Type B pancreatic cell (in vitro differentiated cells): ENCODE data around the gene SOS2. TPM values are rescaled to one million over a fixed set of nuclear protein-coding genes. Genes with fewer than 3 reads are reported as not detected.

Experiments
- DNase-seq: peaks from one replicate; pipeline ENCODE4 v3.0.0; 2021; ENCODE audit warnings: mixed read lengths; ENCODE audit not compliant: unreplicated experiment; ENCODE audit errors: extremely low spot score
- H3K27ac Mint-ChIP-seq: 2 replicates; pipeline ENCODE4 v1.8.0; 2021; ENCODE audit warnings: mild to moderate bottlenecking, mixed read lengths
- H3K27me3 Mint-ChIP-seq: 2 replicates; pipeline ENCODE4 v1.8.0; 2021; ENCODE audit warnings: mixed read lengths
- H3K36me3 Mint-ChIP-seq: 2 replicates; pipeline ENCODE4 v1.8.0; 2021; ENCODE audit warnings: mixed read lengths
- H3K4me1 Mint-ChIP-seq: one replicate; pipeline ENCODE4 v1.8.0; 2021; ENCODE audit warnings: mixed read lengths; ENCODE audit not compliant: unreplicated experiment
- H3K4me3 Mint-ChIP-seq: 2 replicates; pipeline ENCODE4 v1.8.0; 2021; ENCODE audit warnings: mild to moderate bottlenecking, mixed read lengths
- H3K9me3 Mint-ChIP-seq: 2 replicates; pipeline ENCODE4 v1.8.0; 2021; ENCODE audit warnings: mixed read lengths
- total RNA-seq: library from RNA; stranded (reverse); gene quantifications from 2 replicates; pipeline ENCODE4 v1.2.1, GENCODE V29; 2021; ENCODE audit warnings: low replicate concordance
- TF ChIP-seq, protein P1 (sequence below): fragments of 200-600 bp; sonication (generic); conservative IDR thresholded peaks from 2 replicates; pipeline ENCODE4 v1.5.0; 2021; ENCODE audit warnings: antibody characterized with exemption, mild to moderate bottlenecking

SOS2 gene
- total RNA-seq, 1 donor from 2014 or later, result 34.6 TPM

GRCh38 chr14:50139192-50139591, 92.2 kb downstream of the SOS2 start:
- no peaks in the 10 kb centered on the region for H3K9me3 Mint-ChIP-seq
- TF ChIP-seq, protein P1, sequence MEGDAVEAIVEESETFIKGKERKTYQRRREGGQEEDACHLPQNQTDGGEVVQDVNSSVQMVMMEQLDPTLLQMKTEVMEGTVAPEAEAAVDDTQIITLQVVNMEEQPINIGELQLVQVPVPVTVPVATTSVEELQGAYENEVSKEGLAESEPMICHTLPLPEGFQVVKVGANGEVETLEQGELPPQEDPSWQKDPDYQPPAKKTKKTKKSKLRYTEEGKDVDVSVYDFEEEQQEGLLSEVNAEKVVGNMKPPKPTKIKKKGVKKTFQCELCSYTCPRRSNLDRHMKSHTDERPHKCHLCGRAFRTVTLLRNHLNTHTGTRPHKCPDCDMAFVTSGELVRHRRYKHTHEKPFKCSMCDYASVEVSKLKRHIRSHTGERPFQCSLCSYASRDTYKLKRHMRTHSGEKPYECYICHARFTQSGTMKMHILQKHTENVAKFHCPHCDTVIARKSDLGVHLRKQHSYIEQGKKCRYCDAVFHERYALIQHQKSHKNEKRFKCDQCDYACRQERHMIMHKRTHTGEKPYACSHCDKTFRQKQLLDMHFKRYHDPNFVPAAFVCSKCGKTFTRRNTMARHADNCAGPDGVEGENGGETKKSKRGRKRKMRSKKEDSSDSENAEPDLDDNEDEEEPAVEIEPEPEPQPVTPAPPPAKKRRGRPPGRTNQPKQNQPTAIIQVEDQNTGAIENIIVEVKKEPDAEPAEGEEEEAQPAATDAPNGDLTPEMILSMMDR, result no peak
- no peaks in the 10 kb centered on the region for H3K27me3 Mint-ChIP-seq
- DNase-seq, result no peak
- H3K36me3 Mint-ChIP-seq, result peaks cover 13% of the 10 kb centered on the region
- H3K4me1 Mint-ChIP-seq, result no peaks in the 10 kb centered on the region
- H3K4me3 Mint-ChIP-seq, result no peak overlapping the region
- no peak overlapping the region for H3K27ac Mint-ChIP-seq

GRCh38 chr14:50127802-50128201, 103.6 kb downstream of the SOS2 start:
- no peak overlapping the region for H3K4me3 Mint-ChIP-seq
- no peak overlapping the region for H3K27ac Mint-ChIP-seq
- TF ChIP-seq, protein P1, result no peak
- H3K4me1 Mint-ChIP-seq, result peaks cover 4% of the 10 kb centered on the region
- DNase-seq, result no peak
- no peaks in the 10 kb centered on the region for H3K9me3 Mint-ChIP-seq
- H3K36me3 Mint-ChIP-seq, result peaks cover 26% of the 10 kb centered on the region
- H3K27me3 Mint-ChIP-seq, result no peaks in the 10 kb centered on the region

- H3K36me3 Mint-ChIP-seq, result peaks cover 26% of the 10 kb centered on the region
- H3K9me3 Mint-ChIP-seq, result no peaks in the 10 kb centered on the region
- no peak overlapping the region for H3K4me3 Mint-ChIP-seq
- H3K27ac Mint-ChIP-seq, result peak overlapping the region; percentile 77
- DNase-seq, result no peak
- no peaks in the 10 kb centered on the region for H3K27me3 Mint-ChIP-seq
- H3K4me1 Mint-ChIP-seq, result peaks cover 6% of the 10 kb centered on the region
- TF ChIP-seq, protein P1, result peak; percentile 36
Observed at GRCh38 chr14:50123062-50123461, 108.3 kb downstream of the SOS2 start.

DNA sequence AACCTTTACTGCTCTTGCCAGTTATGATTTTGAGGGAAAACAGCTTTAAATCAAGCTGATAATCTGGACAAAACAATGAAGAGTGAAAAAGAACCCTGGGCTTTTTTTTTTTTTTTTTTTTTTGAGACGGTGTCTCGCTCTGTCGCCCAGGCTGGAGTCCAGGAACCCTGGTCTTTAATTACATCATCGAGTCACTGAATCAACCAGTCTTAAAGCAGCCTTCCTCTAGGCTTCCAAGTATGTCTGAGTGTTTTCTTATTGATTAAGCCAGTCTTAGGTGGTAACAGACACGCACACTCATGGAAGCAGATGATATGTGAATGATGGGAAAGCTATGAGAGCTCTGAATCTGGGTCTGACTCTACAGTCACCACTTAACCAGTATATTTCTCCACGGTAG, 109.1 kb downstream of the SOS2 start:
- peaks cover 26% of the 10 kb centered on the region for H3K36me3 Mint-ChIP-seq
- TF ChIP-seq, protein P1, result no peak
- no peaks in the 10 kb centered on the region for H3K9me3 Mint-ChIP-seq
- H3K27me3 Mint-ChIP-seq, result no peaks in the 10 kb centered on the region
- DNase-seq, result no peak
- H3K4me1 Mint-ChIP-seq, result peaks cover 6% of the 10 kb centered on the region
- H3K4me3 Mint-ChIP-seq, result no peak overlapping the region
- no peak overlapping the region for H3K27ac Mint-ChIP-seq

DNA sequence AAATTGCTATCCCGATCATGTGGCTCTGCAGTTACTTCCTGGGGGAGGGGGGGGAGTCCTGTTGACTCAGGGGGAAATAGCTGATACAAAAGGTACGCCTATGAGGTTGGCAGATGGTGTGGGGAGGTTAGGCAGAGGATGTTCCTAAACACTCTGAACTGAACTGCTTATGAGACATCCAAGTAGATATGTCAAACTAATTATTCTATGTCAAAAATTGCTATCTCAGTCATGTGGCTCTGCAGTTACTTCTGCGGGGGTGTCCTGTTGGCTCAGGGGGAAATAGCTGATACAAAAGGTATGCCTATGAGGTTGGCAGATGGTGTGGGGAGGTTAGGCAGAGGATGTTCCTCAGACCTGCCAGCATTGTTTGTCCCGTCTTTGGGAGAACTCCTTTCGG, 109.9 kb downstream of the SOS2 start:
- no peak for DNase-seq
- Mint-ChIP-seq H3K36me3 (peaks cover 26% of the 10 kb centered on the region), H3K4me1 (peaks cover 12% of the 10 kb centered on the region), H3K27ac (peak overlapping the region; percentile 54), H3K9me3 (no peaks in the 10 kb centered on the region), H3K4me3 (no peak overlapping the region), H3K27me3 (no peaks in the 10 kb centered on the region)
- TF ChIP-seq, protein P1, result no peak

DNA sequence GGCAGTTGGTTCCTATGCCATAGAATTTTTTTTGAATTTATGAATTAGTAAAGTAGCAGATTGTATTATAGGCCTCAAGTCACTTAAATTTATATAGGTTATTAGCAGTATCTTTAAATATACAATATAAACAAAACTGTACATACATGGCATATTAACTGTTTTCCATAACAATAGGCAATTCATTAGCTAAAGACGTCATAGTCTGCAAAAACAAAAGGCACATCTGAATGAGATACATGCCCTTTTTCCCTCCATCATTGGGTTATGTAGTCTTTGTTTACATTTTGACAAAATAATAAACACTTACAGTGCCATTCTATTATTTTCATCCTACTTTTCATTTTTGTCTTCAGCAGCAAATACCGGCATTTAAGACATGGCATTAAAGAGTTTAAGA, 113.9 kb downstream of the SOS2 start:
- Mint-ChIP-seq H3K27me3 (no peaks in the 10 kb centered on the region), H3K4me1 (peaks cover 6% of the 10 kb centered on the region), H3K4me3 (no peak overlapping the region), H3K27ac (peak overlapping the region; percentile 50), H3K36me3 (peaks cover 19% of the 10 kb centered on the region), H3K9me3 (no peaks in the 10 kb centered on the region)
- TF ChIP-seq, protein P1, result no peak
- DNase-seq, result no peak
